Vagina (tissue), 2 donors: ENCODE measurements around the gene MT1H.

Experiments used
- POLR2A ChIP-seq, 2 donors: fragments of 450-650 bp; IDR thresholded peaks; one replicate each; pipeline ENCODE4 v1.6.1; 2017; ENCODE audit warnings: antibody characterized with exemption in 2 of 2, mild to moderate bottlenecking in 2 of 2, moderate library complexity in 2 of 2
- TF ChIP-seq, protein P1 (sequence below), 3 experiments: fragments of 450-650 bp in 2 of 3; fragments of 200-600 bp in 1 of 3; sonication (generic) in 1 of 3; IDR thresholded peaks; one replicate each; pipeline ENCODE4 v1.5.1; 2017 to 2019; ENCODE audit warnings: antibody characterized with exemption in 3 of 3, mild to moderate bottlenecking in 2 of 3, moderate library complexity in 2 of 3

DNA sequence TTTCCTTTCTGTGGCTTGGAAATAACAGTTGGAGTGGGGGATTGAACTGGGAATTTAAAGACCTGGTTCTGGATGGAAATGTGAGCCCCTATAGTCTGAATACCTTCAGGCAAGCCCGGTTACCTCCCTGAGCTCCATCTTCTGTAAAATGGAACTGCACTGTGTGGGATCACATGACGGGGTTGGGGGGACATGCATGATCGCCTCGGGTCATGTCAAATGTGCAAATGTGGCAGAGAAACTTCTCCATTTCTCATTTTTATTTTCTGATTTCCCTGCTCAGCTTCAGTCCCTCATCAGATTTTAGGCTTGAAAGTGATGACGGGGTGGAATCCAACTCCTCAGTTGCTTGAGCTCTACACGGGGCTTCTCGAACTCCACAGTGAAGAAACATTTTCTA, 16.4 kb upstream of the MT1H start:
- no peak for TF ChIP-seq POLR2A (IDR thresholded peaks at IDR 0.05)
- TF ChIP-seq, protein P1, sequence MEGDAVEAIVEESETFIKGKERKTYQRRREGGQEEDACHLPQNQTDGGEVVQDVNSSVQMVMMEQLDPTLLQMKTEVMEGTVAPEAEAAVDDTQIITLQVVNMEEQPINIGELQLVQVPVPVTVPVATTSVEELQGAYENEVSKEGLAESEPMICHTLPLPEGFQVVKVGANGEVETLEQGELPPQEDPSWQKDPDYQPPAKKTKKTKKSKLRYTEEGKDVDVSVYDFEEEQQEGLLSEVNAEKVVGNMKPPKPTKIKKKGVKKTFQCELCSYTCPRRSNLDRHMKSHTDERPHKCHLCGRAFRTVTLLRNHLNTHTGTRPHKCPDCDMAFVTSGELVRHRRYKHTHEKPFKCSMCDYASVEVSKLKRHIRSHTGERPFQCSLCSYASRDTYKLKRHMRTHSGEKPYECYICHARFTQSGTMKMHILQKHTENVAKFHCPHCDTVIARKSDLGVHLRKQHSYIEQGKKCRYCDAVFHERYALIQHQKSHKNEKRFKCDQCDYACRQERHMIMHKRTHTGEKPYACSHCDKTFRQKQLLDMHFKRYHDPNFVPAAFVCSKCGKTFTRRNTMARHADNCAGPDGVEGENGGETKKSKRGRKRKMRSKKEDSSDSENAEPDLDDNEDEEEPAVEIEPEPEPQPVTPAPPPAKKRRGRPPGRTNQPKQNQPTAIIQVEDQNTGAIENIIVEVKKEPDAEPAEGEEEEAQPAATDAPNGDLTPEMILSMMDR (IDR thresholded peaks at IDR 0.05), result no peak
